T-helper 1 cell treated with Interleukin-12 subunit alpha and Interleukin-12 subunit beta and Interleukin-4 antibody, amounts not matched to agents 30 μg/mL and 1 μg/mL, for 36 hours (primary cell): ENCODE data around the gene TMEM131L.
"Not testable (repeated sequence)": the region's sequence is repeated elsewhere in the genome, so short reads cannot be mapped to it uniquely, and the experiment has no call there.

Source experiments
- H3K27ac Mint-ChIP-seq: one replicate; pipeline ENCODE4 v1.8.0; 2021; ENCODE audit warnings: mild to moderate bottlenecking, mixed read lengths
- H3K27me3 Mint-ChIP-seq: one replicate; pipeline ENCODE4 v1.8.0; 2021; ENCODE audit warnings: low read depth, mixed read lengths
- H3K36me3 Mint-ChIP-seq: one replicate; pipeline ENCODE4 v1.8.0; 2021; ENCODE audit warnings: low read depth, mixed read lengths
- H3K4me1 Mint-ChIP-seq: one replicate; pipeline ENCODE4 v1.8.0; 2021; ENCODE audit warnings: low read depth, mixed read lengths
- H3K4me3 Mint-ChIP-seq: one replicate; pipeline ENCODE4 v1.8.0; 2021; ENCODE audit warnings: mild to moderate bottlenecking, moderate library complexity, mixed read lengths
- H3K9me3 Mint-ChIP-seq: one replicate; pipeline ENCODE4 v1.8.0; 2021; ENCODE audit warnings: mixed read lengths

TMEM131L gene

DNA sequence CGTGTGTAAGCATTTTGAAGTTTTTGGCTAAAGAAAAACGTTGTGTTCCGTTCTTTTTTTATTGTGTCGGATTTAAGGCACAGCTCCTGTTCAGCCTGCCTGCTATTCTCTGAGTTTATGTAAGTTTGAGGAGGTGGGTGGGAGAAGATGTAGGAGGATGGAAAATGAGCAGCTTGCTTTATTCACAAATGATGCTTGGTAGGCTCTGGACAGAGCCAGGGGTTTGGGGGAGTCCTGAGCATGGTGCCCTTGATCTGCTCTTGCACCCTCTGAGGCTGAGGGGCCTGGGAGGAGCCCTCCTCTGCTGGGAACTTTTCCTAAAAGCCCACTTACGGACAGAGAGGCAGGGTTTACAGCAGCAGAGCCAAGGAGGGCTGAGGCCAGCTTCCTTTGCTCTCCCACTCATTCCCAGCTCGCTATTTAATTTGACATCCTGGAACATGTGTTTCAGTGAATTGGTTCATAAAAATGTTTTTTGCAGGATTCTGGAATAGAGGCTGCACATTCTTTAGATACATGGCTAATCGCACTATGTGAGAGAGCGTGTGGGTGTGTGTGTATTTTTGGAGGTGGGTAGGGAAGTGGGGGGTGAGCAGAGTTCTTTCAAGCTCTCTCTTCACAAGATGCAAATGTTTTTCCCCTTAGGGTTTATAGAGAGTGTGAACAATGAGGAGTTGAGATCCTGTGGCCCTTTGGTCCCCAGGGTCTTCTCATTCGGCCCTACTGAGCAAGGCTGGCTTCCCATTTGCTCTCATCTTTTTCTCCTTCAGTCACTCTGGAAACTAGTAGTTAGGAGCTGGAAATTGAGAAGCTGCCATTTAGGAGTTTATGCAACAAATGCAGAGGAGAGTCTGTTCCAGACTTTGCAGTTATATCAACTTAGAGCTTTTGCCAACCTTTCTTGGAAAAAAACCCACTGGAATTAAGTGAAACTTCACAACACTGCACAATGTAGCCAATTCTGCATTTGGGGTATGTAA, 32.1 kb downstream of the TMEM131L start:
- Mint-ChIP-seq H3K4me3 (peak overlapping the region; percentile 68), H3K27ac (peak overlapping the region; percentile 76), H3K27me3 (no peaks in the 10 kb centered on the region), H3K9me3 (no peaks in the 10 kb centered on the region), H3K36me3 (peaks cover 21% of the 10 kb centered on the region), H3K4me1 (peaks cover 69% of the 10 kb centered on the region)

DNA sequence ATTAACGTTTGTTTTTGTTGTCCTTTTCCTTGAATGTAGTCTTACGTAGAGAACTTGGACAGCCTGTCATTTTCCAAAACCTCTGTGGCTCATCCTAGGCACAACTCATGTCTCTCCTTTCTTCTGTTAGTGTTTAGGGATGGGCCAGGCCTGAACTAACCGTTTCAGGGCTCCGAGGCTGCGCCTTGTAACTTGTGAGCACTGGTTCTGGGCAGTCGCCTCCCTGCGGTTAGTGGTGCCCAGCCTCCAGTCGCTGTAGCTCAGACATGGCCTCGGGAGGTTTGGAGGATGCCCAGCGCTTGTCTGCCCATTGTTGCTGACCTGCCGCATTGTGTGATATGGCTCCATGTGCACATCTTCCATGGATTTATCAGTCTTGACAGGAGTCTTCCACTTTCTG, 32.8 kb downstream of the TMEM131L start:
- Mint-ChIP-seq H3K27ac (peak overlapping the region; percentile 76), H3K9me3 (no peaks in the 10 kb centered on the region), H3K4me3 (no peak overlapping the region), H3K4me1 (peaks cover 67% of the 10 kb centered on the region), H3K27me3 (no peaks in the 10 kb centered on the region), H3K36me3 (peaks cover 19% of the 10 kb centered on the region)

DNA sequence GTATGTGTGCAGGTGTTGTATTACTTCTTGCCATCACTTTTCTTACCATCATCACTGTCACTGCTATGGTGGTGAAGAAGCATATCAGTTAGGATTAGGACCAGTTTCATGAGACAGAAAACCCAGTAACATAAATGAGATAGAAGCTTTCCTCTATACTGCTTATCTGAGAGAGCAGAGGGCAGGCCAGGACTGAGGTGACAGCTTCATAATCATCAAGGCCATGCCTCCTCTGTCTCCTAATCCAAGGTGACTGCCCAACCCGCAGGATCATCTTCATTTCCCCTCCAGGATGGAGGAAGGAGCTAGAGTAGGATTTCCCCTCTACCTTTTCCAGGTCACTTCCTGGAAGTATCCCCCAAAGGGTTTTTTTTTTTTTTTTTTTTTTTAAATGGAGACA, 35.4 kb downstream of the TMEM131L start:
- Mint-ChIP-seq H3K4me3 (no peak overlapping the region), H3K4me1 (peaks cover 45% of the 10 kb centered on the region), H3K36me3 (peaks cover 27% of the 10 kb centered on the region), H3K9me3 (no peaks in the 10 kb centered on the region), H3K27me3 (no peaks in the 10 kb centered on the region), H3K27ac (no peak overlapping the region)

DNA sequence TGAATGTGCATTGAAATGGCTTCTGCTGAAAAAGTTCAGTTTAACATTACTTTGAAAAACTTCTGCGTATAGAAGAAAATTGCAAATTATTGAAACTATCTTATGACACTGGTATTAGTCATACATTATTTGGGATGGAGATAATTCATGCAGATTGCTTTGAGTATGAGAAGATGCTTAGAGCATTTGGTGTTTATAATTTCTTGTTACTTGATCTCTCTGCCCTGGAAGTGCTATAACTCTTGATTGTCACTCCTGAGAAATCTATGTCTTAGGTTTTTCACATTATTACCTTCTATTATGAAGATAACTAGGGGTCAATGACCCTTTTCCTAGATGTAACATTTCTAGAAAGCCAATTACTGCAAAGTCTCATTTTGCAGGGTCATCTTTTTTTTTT, 36.4 kb downstream of the TMEM131L start:
- no peak overlapping the region for H3K4me3 Mint-ChIP-seq
- H3K4me1 Mint-ChIP-seq, result peaks cover 40% of the 10 kb centered on the region

DNA sequence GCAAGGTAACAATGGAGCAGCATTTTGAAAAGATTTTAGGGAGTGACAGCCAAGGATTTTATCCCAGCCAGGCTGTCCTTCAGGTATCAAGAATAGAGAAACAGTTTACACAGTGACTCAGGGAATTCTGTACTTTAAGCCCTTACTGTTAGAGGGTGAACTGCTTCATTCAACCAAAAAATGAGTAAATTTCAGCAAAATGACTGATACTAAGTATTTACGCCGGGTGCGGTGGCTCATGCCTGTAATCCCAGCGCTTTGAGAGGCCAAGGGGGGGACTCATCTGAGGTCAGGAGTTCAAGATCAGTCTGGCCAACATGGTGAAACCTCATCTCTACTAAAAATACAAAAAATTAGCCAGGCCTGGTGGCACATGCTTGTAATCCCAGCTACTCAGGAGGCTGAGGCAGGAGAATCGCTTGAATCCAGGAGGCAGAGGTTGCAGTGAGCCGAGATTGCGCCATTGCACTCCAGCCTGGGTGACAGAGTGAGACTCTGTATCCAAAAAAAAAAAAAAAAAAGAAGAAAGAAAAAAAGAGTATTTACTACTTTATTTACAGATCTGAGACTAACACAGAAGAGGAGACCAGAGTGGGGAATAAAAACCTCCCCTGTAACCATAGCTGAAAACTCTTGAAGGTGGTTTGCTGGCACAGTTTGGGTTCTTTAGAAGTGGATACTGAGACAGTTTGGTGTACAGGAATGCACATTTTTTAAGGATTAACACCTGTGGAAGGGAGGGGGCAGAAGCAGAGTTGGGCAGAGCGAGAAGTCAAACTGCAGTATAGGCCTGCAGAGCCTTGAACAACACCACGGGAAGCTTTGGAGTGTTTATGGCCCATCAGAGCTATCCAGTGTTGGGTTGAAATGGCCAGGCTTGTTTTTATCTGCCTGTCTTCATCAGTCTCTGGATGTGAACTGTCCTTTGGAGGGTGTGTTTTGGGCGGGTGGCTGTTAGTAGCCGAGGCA, 40.5 kb downstream of the TMEM131L start:
- H3K4me1 Mint-ChIP-seq, result peaks cover 22% of the 10 kb centered on the region
- H3K36me3 Mint-ChIP-seq, result peaks cover 37% of the 10 kb centered on the region
- no peaks in the 10 kb centered on the region for H3K27me3 Mint-ChIP-seq
- H3K4me3 Mint-ChIP-seq, result no peak overlapping the region
- H3K27ac Mint-ChIP-seq, result no peak overlapping the region
- peaks cover 5% of the 10 kb centered on the region for H3K9me3 Mint-ChIP-seq

More for the DNA sequence above, 36.4 kb downstream of the TMEM131L start:
- Mint-ChIP-seq H3K36me3 (peaks cover 31% of the 10 kb centered on the region), H3K27ac (no peak overlapping the region), H3K27me3 (no peaks in the 10 kb centered on the region), H3K9me3 (no peaks in the 10 kb centered on the region)

DNA sequence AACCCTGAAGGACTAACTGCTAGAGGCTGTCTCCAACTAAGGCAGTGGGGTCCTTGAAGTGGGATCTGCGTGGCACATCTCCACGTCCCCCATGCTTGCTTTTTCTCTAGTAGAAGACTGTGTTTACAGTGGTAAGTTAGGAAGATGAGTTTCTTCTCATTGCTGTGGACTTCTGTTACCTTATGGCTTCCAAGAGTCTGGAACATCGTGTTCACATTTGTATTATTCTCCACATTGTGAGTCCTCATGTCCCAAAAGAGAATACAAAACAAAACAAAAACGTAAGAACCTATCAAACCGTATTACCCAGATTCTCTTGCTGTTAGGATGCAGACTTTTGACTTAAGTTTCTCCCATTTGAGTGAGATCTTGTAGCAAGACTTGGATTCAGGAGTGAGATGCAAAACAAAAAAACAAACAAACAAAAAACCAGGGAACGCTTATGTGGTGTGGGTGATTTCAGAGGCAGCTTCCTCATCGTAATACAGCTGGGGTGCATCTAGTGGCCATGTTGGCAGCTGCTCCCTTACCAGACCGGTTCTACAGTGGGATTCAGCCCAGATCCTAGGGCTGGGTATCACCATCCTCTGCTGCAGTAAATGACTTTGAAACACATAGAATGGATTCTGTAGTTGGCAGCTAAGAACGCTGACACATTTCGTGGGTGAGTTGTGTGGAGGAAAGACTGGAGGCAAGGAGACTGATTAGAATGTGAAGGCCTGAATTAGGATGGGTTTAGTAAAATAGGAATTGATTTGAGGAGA, 41.3 kb downstream of the TMEM131L start:
- no peaks in the 10 kb centered on the region for H3K27me3 Mint-ChIP-seq
- no peak overlapping the region for H3K4me3 Mint-ChIP-seq
- H3K4me1 Mint-ChIP-seq, result peaks cover 16% of the 10 kb centered on the region
- no peak overlapping the region for H3K27ac Mint-ChIP-seq
- H3K9me3 Mint-ChIP-seq, result peaks cover 5% of the 10 kb centered on the region
- peaks cover 38% of the 10 kb centered on the region for H3K36me3 Mint-ChIP-seq

DNA sequence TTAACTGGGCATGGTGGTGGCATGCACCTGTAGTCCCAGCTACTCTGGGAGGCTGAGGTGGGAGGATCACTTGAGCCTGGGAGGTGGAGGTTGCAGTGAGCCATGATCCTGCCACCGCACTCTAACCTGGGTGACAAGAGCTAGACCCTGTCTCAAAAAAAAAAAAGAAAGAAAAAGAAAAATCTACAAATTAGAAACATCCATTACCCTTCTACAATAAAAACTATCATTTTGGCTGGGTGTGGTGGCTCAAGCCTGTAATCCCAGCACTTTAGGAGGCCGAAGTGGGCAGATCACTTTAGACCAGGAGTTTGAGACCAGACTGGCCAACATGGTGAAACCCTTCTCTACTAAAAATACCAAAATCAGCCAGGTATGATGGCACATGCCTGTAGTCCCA, 43.1 kb downstream of the TMEM131L start:
- H3K9me3 Mint-ChIP-seq, H3K27ac Mint-ChIP-seq, H3K4me3 Mint-ChIP-seq, H3K27me3 Mint-ChIP-seq: not testable (repeated sequence)
- H3K36me3 Mint-ChIP-seq, result peaks cover 35% of the 10 kb centered on the region
- H3K4me1 Mint-ChIP-seq, result peaks cover 15% of the 10 kb centered on the region

DNA sequence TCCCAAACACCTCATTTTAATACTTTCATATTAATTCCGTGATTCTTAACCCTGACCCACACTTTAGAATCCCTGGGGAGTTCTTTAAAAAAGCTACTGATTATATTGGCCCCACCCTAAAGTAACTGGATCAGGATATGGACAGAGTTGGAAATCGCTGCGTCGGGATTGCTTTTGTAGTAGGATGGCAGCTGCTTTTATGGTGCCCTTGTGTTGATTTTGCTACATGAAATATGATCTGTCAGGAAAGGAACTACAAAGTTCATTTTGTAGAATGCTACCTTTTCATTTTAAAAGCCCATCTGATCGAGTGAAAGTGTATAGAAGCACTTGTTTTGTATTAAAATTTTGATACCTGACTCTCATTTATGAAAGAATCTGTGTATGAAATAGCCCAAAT, 43.6 kb downstream of the TMEM131L start:
- Mint-ChIP-seq H3K27ac (no peak overlapping the region), H3K36me3 (peaks cover 32% of the 10 kb centered on the region), H3K4me1 (peaks cover 15% of the 10 kb centered on the region), H3K9me3 (peaks cover 5% of the 10 kb centered on the region), H3K4me3 (no peak overlapping the region), H3K27me3 (no peaks in the 10 kb centered on the region)

DNA sequence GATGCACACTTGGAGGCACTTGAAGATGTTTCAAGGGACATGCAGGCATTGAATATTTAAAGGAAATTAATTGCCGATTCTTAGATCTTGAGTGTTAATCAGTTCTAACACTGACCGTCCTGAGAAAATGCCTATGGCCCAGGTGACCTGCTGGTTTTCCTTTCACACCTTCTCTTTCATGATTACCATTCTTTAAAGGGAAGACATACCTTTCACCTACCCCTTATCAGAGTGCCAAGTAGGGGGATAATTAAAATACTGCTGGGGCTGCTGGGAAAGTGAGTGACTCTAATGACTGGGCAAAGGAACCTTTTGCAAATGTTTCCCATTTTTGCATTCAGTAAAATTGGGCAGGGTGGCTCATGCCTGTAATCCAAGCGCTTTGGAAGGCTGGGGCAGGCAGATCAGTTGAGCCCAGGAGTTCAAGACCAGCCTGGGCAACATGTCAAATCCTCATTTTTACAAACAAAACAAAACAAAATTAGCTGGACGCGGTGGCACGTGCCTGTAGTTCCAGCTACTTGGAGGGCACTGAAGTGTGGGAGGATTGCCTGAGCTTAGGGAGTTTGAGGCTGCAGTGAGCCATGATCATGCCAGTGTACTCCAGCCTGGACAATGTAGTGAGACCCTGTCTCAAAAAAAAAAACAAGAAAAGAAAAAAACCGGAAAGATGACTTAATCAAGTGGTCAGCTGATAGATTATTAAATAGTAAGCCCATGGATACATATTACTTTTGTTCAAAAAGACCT, 44.3 kb downstream of the TMEM131L start:
- H3K9me3 Mint-ChIP-seq, result peaks cover 5% of the 10 kb centered on the region
- peaks cover 20% of the 10 kb centered on the region for H3K4me1 Mint-ChIP-seq
- no peaks in the 10 kb centered on the region for H3K27me3 Mint-ChIP-seq
- H3K36me3 Mint-ChIP-seq, result peaks cover 28% of the 10 kb centered on the region
- H3K27ac Mint-ChIP-seq, result no peak overlapping the region
- no peak overlapping the region for H3K4me3 Mint-ChIP-seq

DNA sequence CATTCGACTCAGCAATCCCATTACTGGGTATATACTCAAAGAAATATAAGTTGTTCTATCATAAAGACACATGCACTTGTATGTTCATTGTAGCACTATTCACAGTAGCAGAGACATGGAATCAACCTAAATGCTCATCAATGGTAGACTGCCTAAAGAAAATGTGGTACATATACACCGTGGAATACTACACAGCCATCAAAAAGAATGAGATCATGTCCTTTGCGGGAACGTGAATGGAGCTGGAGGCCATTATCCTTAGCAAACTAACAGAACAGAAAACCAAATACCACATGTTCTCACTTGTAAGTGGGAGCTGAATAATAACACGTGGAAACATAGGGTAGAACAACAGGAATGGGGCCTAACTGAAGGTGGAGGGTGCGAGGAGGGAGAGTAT, 44.9 kb downstream of the TMEM131L start:
- peaks cover 22% of the 10 kb centered on the region for H3K36me3 Mint-ChIP-seq
- peaks cover 19% of the 10 kb centered on the region for H3K4me1 Mint-ChIP-seq
- no peak overlapping the region for H3K4me3 Mint-ChIP-seq
- peaks cover 5% of the 10 kb centered on the region for H3K9me3 Mint-ChIP-seq
- H3K27me3 Mint-ChIP-seq, result no peaks in the 10 kb centered on the region
- no peak overlapping the region for H3K27ac Mint-ChIP-seq

DNA sequence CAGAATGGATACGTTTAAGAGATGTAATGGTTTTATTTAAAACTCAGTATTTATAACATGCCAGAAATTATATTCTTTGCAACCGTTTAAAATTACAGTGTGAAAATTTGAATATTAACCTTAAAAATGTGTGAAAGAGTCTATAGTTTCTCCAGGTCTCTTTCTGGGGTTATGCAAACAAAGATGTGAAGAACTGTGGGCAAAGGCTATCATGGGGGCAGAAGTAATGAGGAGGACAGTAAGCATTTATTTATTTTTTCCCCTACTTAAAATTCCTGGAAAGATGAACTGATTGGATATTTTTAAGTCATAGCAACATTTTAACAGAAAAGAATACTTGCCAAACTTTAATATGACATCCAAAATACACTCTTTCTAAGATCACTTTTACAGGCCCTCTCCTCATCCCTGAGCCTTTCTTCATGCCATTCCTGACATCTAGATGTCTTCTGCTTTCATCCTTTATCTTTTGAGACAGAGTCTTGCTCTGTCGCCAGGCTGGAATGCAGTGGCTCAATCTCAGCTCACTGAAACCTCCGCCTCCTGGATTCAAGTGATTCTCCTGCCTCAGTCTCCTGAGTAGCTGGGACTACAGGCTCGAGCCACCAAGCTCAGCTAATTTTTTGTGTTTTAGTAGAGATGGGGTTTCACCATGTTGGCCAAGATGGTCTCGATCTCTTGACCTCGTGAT, 46.1 kb downstream of the TMEM131L start:
- peaks cover 20% of the 10 kb centered on the region for H3K36me3 Mint-ChIP-seq
- no peak overlapping the region for H3K4me3 Mint-ChIP-seq
- peaks cover 5% of the 10 kb centered on the region for H3K9me3 Mint-ChIP-seq
- H3K4me1 Mint-ChIP-seq, result peaks cover 19% of the 10 kb centered on the region
- H3K27me3 Mint-ChIP-seq, result no peaks in the 10 kb centered on the region
- H3K27ac Mint-ChIP-seq, result no peak overlapping the region

DNA sequence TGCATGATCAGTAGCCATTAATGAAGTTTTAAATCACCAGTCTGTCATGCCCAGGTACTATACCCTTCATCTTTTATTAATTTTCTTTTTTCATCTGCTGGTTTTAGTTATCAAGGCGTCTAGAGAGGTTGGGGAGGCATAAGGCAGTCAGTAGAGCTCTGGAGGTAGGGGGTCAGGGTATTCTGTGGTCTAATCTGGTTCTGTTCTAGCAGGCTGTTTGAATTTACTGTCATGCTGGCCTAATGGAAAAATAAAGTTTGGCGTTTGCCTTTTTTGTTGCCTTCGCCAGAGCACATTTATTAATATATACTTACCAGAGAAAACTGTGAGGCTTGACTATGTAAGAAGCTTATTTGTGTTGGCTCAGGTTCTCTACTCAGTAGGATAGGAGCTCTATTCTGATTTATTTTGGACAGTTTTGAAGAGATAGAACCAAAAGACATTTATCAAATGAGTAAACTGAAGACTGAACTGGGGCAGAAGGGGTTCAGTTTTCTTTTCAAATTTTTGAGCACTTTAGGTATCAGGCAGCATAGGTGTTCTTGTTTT, 46.9 kb downstream of the TMEM131L start:
- no peaks in the 10 kb centered on the region for H3K27me3 Mint-ChIP-seq
- peaks cover 14% of the 10 kb centered on the region for H3K36me3 Mint-ChIP-seq
- peaks cover 5% of the 10 kb centered on the region for H3K9me3 Mint-ChIP-seq
- no peak overlapping the region for H3K4me3 Mint-ChIP-seq
- no peak overlapping the region for H3K27ac Mint-ChIP-seq
- H3K4me1 Mint-ChIP-seq, result peaks cover 19% of the 10 kb centered on the region

DNA sequence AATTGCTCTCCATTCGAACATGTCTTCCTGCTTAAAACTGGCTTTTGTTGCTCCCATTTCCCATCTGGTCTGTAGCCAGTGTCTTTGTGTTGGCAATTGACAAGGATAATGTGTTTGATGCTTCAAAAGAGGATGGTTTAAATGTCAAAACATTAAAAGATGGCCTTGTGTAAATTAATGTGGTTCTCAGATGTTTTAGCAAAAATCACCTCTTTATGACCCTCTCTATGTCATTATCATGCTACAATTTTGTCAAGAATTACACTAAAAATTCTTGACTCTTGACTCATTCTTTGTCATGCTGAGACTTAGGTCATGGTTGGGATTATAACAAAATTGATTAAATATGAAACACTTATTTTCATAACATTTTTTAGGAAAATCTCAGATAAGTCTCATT, 47.4 kb downstream of the TMEM131L start:
- Mint-ChIP-seq H3K9me3 (peaks cover 5% of the 10 kb centered on the region), H3K4me1 (peaks cover 24% of the 10 kb centered on the region), H3K27me3 (no peaks in the 10 kb centered on the region), H3K27ac (no peak overlapping the region), H3K4me3 (no peak overlapping the region), H3K36me3 (peaks cover 16% of the 10 kb centered on the region)
